NCI-H146 treated with DMSO at 0.1 percent for 48 hours (cell line): ENCODE measurements around the gene GSTA1.
"Not testable (repeated sequence)": the region's sequence is repeated elsewhere in the genome, so short reads cannot be mapped to it uniquely, and the experiment has no call there.

ENCODE experiments used
- DNase-seq: peaks from one replicate; lab custom pipeline; 2025; ENCODE audit not compliant: unreplicated experiment; lab: John Stamatoyannopoulos, UW

The GSTA1 gene

GRCh38 chr6:52803668-52804255 is at the start of gene GSTA1:
Gene GSTA1, minus strand, starts transcription at chr6:52803816. Its CDS starts 4,549 bp downstream, at chr6:52799267.
- not testable (repeated sequence) for DNase-seq

DNA sequence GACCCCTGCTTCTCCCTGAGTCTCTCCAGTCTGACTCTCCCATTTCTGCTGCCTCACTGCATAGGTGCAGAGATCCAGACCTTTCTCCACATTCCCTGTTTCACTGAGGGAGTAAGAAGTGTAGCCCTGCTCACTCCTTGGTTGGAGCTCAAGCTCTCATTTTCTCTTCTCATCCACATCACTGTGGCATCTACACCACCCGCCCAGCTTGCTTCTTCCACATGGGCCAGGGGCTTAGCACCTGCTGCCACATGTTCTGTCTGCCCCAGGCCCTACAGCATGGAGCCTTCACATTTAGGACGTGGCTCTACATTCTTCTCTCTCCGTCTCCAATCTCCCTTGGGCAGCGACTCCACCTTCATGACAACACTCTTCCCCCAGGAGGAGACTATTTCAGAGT is 45.5 kb upstream of the GSTA1 start:
- no peak for DNase-seq

DNA sequence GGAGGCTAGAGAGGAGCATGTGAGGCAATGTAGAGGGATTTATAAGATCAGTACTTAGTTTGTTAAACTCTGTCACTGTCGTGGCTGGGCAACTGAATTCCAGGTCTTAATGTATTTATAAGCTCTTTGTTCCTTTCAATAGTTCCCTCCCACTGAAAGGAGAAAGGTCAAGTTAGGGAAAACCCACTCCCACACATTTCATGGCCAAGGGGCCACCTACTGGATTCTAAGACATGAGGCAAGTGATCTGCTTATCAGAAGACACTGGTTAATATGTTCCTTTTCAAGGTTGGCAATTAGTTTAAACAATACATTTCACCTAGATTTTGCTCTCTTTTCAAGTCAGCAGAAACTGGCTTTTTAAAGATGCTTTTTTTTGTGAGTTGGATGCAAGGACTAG is 42.4 kb upstream of the GSTA1 start:
- DNase-seq, result no peak

GRCh38 chr6:52843605-52844004 is 40.0 kb upstream of the GSTA1 start:
- DNase-seq, result no peak

- DNase-seq, result no peak
These were observed 37.4 kb upstream of the GSTA1 start, which contains the start of gene GSTA5 for GRCh38 chr6:52840763-52841585. Gene GSTA5, minus strand, starts transcription at chr6:52840813.

DNA sequence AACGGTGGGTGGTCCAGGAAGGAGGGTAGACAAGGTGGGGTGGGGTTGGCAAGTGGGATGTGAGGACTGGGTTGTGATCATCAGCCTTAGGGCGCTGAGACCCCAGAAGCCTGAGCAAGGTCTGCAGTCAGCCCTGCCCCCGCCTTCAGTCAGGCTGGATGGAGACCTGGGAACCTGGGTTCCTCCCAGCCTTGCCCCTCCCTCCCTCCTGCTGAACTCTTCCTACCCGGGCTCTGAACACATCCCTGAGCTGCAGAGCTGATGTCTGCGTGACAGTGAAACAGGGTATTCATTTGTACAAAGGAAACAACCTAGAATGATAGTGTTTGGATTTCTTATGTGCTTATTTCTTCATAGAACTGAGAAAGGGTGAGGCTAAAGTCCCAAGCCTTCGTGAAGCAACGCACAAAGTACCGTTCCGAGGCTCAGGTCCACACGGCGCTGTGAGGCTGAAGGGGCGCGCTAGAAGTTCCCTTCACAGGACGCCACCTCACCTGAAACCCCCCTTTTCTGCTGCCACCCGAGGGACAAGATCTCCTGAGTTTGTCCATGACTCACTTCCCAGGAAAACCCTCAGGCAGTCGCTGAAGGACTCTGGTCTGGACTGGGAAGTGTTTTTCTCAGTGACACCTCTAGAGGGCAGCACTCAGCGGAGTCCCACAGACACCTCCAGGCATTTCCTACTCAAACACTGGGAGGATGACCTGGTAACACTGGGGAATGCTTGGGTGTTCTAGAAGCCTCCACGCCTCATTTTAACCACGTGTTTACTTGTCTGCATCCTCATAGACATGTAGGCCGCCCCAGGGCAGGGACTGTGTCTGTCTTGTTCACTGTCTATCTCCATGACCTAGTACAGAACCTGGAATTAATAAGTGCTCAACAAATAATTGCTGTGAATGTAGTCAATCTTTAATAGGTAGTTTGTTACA is 35.8 kb upstream of the GSTA1 start:
- DNase-seq, result peak; percentile 21

GRCh38 chr6:52834481-52834880 is 30.9 kb upstream of the GSTA1 start:
- DNase-seq, result no peak

- not testable (repeated sequence) for DNase-seq
These were observed 27.3 kb upstream of the GSTA1 start for GRCh38 chr6:52830869-52831268.

- DNase-seq, result no peak
These were observed 25.6 kb upstream of the GSTA1 start for GRCh38 chr6:52829046-52829817.

- not testable (repeated sequence) for DNase-seq
These were observed 25.0 kb upstream of the GSTA1 start for GRCh38 chr6:52828621-52829020.

GRCh38 chr6:52827073-52827783 is 23.6 kb upstream of the GSTA1 start:
- not testable (repeated sequence) for DNase-seq

GRCh38 chr6:52826513-52826912 is 22.9 kb upstream of the GSTA1 start:
- DNase-seq, result no peak

- not testable (repeated sequence) for DNase-seq
These were observed 22.4 kb upstream of the GSTA1 start for GRCh38 chr6:52825900-52826459.

DNA sequence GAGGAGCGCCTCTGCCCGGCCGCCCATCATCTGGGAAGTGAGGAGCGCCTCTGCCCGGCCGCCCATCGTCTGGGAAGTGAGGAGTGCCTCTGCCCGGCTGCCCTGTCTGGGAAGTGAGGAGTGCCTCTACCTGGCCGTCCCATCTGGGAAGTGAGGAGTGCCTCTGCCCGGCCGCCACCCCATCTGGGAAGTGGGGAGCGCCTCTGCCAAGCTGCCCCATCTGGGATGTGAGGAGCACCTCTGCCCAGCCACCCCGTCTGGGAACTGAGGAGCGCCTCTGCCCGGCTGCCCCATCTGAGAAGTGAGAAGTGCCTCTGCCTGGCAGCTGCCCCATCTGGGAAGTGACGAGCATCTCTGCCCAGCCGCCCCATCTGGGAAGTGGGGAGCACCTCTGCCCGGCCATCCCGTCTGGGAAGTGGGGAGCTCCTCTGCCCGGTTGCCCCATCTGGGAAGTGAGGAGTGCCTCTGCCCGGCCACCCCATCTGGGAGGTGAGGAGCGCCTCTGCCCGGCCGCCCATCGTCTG is 21.7 kb upstream of the GSTA1 start:
- DNase-seq, result not testable (repeated sequence)

DNA sequence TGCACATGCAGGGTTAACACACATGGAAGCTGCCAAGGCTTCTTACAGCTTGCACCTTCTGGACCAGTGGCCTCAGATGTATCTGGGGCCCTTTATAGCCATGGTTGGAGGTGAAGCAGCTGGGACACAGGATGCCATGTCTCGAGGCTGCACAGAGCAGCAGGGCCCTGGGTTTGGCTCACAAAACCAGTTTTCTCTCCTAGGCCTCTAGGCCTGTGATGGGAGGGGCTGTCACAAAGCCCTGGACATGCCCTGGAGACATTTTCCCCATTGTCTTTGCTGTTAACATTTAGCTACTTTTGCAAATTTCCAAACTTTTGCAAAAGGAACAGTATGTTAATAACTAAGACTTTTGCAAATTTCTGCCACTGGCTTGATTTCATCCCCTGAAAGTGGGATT is 18.2 kb upstream of the GSTA1 start:
- DNase-seq, result no peak

- DNase-seq, result no peak
These were observed 16.6 kb upstream of the GSTA1 start for GRCh38 chr6:52820198-52820597.

GRCh38 chr6:52815167-52816092 is 11.8 kb upstream of the GSTA1 start:
- DNase-seq, result peak; percentile 18

DNA sequence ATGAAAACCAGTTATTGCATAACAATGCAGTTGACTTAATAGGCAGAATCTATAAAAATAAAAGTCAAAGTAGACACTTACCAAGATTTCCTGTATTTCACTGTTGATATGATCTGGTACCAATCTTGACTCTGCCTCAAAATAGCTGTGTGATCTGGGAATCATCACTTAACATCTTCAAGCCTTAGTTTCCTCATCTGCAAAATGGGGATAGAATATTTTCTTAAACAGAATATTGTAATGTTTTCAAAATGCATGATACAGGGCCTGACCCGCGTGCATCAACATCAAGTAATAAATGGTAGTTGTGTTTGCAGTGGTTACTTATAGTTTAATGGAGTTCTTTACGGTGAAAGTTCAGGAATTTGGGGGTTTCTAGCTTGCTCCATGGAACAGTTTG is 10.9 kb upstream of the GSTA1 start:
- not testable (repeated sequence) for DNase-seq
